Fibroblast of lung (primary cell): ENCODE measurements around the gene FNDC3A. TPM values are rescaled to one million over a fixed set of nuclear protein-coding genes. Genes with fewer than 3 reads are reported as not detected.

Experiments used
- DNase-seq, 2 donors: peaks; one replicate each; pipeline versions ENCODE4 v3.0.0 to v3.0.0-alpha.2; 2010; ENCODE audit warnings: low read depth in 2 of 2
- H2AFZ ChIP-seq: 2 replicates; pipeline ENCODE4 v1.5.1; 2012; ENCODE audit warnings: low read length, control low read depth, inconsistent platforms
- H3K27ac ChIP-seq: 2 replicates; pipeline ENCODE4 v1.5.1; 2011; ENCODE audit warnings: low read length, control low read depth; ENCODE audit not compliant: insufficient read depth
- H3K27me3 ChIP-seq: 2 replicates; pipeline ENCODE4 v1.5.1; 2011; ENCODE audit warnings: mild to moderate bottlenecking, low read length; ENCODE audit not compliant: control insufficient read depth, insufficient read depth
- H3K36me3 ChIP-seq: 2 replicates; pipeline ENCODE4 v1.5.1; 2011; ENCODE audit warnings: low read length; ENCODE audit not compliant: control insufficient read depth, insufficient read depth
- H3K4me1 ChIP-seq: 2 replicates; pipeline ENCODE4 v1.5.1; 2011; ENCODE audit warnings: low read length; ENCODE audit not compliant: control insufficient read depth, insufficient read depth; ENCODE audit errors: extremely low read depth
- H3K4me2 ChIP-seq: 2 replicates; pipeline ENCODE4 v1.5.1; 2011; ENCODE audit warnings: low read length, control low read depth; ENCODE audit not compliant: insufficient read depth; ENCODE audit errors: extremely low read depth
- H3K4me3 ChIP-seq, 4 experiments: fragments of 200-600 bp in 1 of 4; sonication (generic) in 1 of 4; replicated peaks in 1 of 4; 2 replicates each; pipeline ENCODE4 v1.5.1; 2011 to 2016; ENCODE audit warnings: low read length in 4 of 4, low read depth in 3 of 4, mild to moderate bottlenecking in 3 of 4, control low read depth in 2 of 4, inconsistent platforms in 1 of 4, mixed read lengths in 1 of 4; ENCODE audit not compliant: insufficient read depth in 1 of 4; ENCODE audit errors: control extremely low read depth in 1 of 4
- H3K79me2 ChIP-seq: 2 replicates; pipeline ENCODE4 v1.5.1; 2012; ENCODE audit warnings: mild to moderate bottlenecking, low read length, inconsistent platforms; ENCODE audit not compliant: control insufficient read depth, insufficient read depth
- H3K9ac ChIP-seq: 2 replicates; pipeline ENCODE4 v1.5.1; 2011; ENCODE audit warnings: mild to moderate bottlenecking, low read length, control low read depth; ENCODE audit not compliant: insufficient read depth
- H3K9me3 ChIP-seq: 2 replicates; pipeline ENCODE4 v1.5.1; 2012; ENCODE audit warnings: low read depth, low read length; ENCODE audit not compliant: control insufficient read depth, insufficient read depth
- H4K20me1 ChIP-seq: 2 replicates; pipeline ENCODE4 v1.5.1; 2011; ENCODE audit warnings: low read length; ENCODE audit not compliant: control insufficient read depth, insufficient read depth; ENCODE audit errors: extremely low read depth
- CTCF ChIP-seq, 2 donors: IDR thresholded peaks in 1 of 2; conservative IDR thresholded peaks in 1 of 2; 1 replicate in 1 of 2; 2 replicates in 1 of 2; pipeline ENCODE4 v1.5.1; 2011 to 2012; ENCODE audit warnings: low read length in 2 of 2, control low read depth in 1 of 2, inconsistent platforms in 1 of 2, low read depth in 1 of 2, mild to moderate bottlenecking in 1 of 2
- EZH2 ChIP-seq: IDR thresholded peaks from 2 replicates; pipeline ENCODE4 v1.5.1; 2012; ENCODE audit warnings: low read length, control low read depth, mild to moderate bottlenecking; ENCODE audit errors: missing control alignments
- polyA minus RNA-seq: library from RNA; depleted of rRNA, polyadenylated mRNA; stranded (reverse); fragments of >200 nt; gene quantifications from 2 replicates; pipeline ENCODE4 v1.2.3, GENCODE V29; 2011; ENCODE audit warnings: low replicate concordance
- polyA plus RNA-seq, 2 donors: library from polyadenylated mRNA; depleted of rRNA in 1 of 2; stranded (reverse) in 1 of 2; unstranded in 1 of 2; fragments of >200 nt; gene quantifications; 2 replicates each; pipeline ENCODE4 v1.2.1, GENCODE V29; 2011 to 2012; ENCODE audit warnings: missing spikeins in 1 of 2
- total RNA-seq: library from RNA; depleted of rRNA; stranded (reverse); fragments of >200 nt; gene quantifications from 2 replicates; pipeline ENCODE4 v1.2.1, GENCODE V29; 2014

Gene FNDC3A
- total RNA-seq (54.2 and 79.4 TPM in 2 replicates), polyA plus RNA-seq (44.7 and 48.6 TPM in 2 replicates), polyA minus RNA-seq (42.1 and 54.1 TPM in 2 replicates)
- polyA plus RNA-seq (2012): 20.2 and 21.3 TPM in 2 replicates

GRCh38 chr13:48975856-48976575, at the start of gene FNDC3A:
Gene FNDC3A (plus strand): TSS chr13:48975912. CDS start chr13:49006191, 30,279 bp downstream.
- H3K4me2 ChIP-seq: peak within 1 kb of the TSS; percentile 85
- TF ChIP-seq CTCF (conservative IDR thresholded peaks at IDR 0.05 in 1 of 2, IDR thresholded peaks at IDR 0.05 in 1 of 2; ENCODE audit: low read depth in 1 of 2, low read length in 2 of 2) (peak in 1 of 2 donors; percentile 9), EZH2 (no peak)
- peak within 1 kb of the TSS; percentile 95 for H3K27ac ChIP-seq
- peak within 1 kb of the TSS; percentile 93 for H3K9ac ChIP-seq
- H2AFZ ChIP-seq: peak within 1 kb of the TSS; percentile 86
- no peaks in the 10 kb centered on the region for H3K9me3 ChIP-seq
- peaks cover 2% of the 10 kb centered on the region for H3K4me1 ChIP-seq
- no peaks in the 10 kb centered on the region for H3K36me3 ChIP-seq
- peak; percentile 78 to 82 for DNase-seq
- no peaks in the 10 kb centered on the region for H4K20me1 ChIP-seq
- no peaks in the 10 kb centered on the region for H3K27me3 ChIP-seq
- peaks cover 42% of the 10 kb centered on the region for H3K79me2 ChIP-seq
- peak within 1 kb of the TSS; percentile 81 to 92 (median 86) for H3K4me3 ChIP-seq

DNA sequence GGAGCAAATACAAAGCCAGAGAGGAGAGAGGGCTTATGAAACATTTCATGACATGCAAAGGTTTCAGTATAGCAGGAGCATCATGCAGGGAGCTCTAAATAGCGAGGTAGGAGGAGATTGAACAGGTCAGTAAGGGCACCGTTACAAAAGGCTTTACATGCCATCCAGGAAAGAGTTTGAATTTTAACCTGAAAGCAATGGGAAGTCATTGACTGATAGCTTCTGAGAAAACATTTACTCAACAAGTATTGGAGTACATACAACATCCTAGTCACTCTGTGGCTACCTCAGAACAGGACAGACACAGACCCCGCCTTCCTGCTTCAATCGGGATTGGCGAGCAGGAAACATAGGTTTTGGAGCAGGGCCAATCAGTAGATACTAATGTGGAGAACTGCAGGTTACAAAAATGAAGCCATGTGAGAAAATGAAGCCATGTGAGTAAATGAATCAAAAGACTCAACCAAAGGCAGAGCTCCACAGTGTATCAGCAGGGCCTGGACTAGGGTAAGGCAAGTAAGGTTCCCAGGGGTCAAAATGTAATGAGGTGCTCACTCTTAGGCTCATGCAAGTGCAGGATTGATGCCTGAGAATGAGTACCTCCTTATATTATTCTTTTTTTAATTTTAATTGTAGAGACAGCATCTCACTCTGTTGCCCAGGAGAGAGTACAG, 46.8 kb upstream of the FNDC3A start:
- DNase-seq: no peak
- Histone ChIP-seq H3K27me3 (no peaks in the 10 kb centered on the region), H3K4me3 (no peak overlapping the region), H3K9me3 (no peaks in the 10 kb centered on the region), H3K79me2 (no peaks in the 10 kb centered on the region), H3K9ac (no peak overlapping the region), H3K4me2 (no peak overlapping the region), H3K27ac (no peak overlapping the region), H3K36me3 (no peaks in the 10 kb centered on the region), H4K20me1 (no peaks in the 10 kb centered on the region), H3K4me1 (no peaks in the 10 kb centered on the region), H2AFZ (no peak overlapping the region)
- TF ChIP-seq CTCF (conservative IDR thresholded peaks at IDR 0.05 in 1 of 2, IDR thresholded peaks at IDR 0.05 in 1 of 2; ENCODE audit: low read depth in 1 of 2, low read length in 2 of 2): no peak
- TF ChIP-seq EZH2: no peak

- Histone ChIP-seq H3K9me3 (no peaks in the 10 kb centered on the region), H3K27ac (no peak overlapping the region), H3K4me2 (no peak overlapping the region), H3K4me1 (no peaks in the 10 kb centered on the region), H3K36me3 (no peaks in the 10 kb centered on the region), H3K9ac (no peak overlapping the region), H3K79me2 (no peaks in the 10 kb centered on the region), H2AFZ (no peak overlapping the region), H4K20me1 (no peaks in the 10 kb centered on the region), H3K4me3 (no peak overlapping the region), H3K27me3 (no peaks in the 10 kb centered on the region)
- no peak for DNase-seq
- TF ChIP-seq EZH2 (no peak), CTCF (conservative IDR thresholded peaks at IDR 0.05 in 1 of 2, IDR thresholded peaks at IDR 0.05 in 1 of 2; ENCODE audit: low read depth in 1 of 2, low read length in 2 of 2) (no peak)
Measured at GRCh38 chr13:48930918-48931317, 44.8 kb upstream of the FNDC3A start.
